Gastrocnemius medialis (tissue), 4 donors: ENCODE results near the gene CDH2. TPM values are rescaled to one million over a fixed set of nuclear protein-coding genes. Genes with fewer than 3 reads are reported as not detected.

Experiments used
- ATAC-seq, 2 donors: fragments of 150-250 bp; one replicate each; pipeline ENCODE4 v1.9.1; 2016
- DNase-seq, 2 donors: peaks; one replicate each; pipeline ENCODE4 v3.0.0-alpha.2; 2019
- H3K27ac ChIP-seq, 4 donors: fragments of 200-600 bp; sonication (generic); 1 replicate in 1 of 4; 2 replicates in 3 of 4; pipeline ENCODE4 v1.5.1; 2016 to 2018; ENCODE audit warnings: mild to moderate bottlenecking in 2 of 4, moderate library complexity in 1 of 4
- H3K27me3 ChIP-seq, 3 donors: fragments of 200-600 bp; sonication (generic) in 2 of 3; 1 replicate in 1 of 3; 2 replicates in 2 of 3; pipeline versions ENCODE4 v1.5.1 to v1.6.0; 2016 to 2019; ENCODE audit warnings: mild to moderate bottlenecking in 1 of 3, moderate library complexity in 1 of 3
- H3K36me3 ChIP-seq, 2 donors: fragments of 200-600 bp; sonication (generic) in 1 of 2; one replicate each; pipeline ENCODE4 v1.5.1; 2017 to 2018
- H3K4me1 ChIP-seq, 2 donors: fragments of 200-600 bp; sonication (generic) in 1 of 2; one replicate each; pipeline ENCODE4 v1.5.1; 2016 to 2017; ENCODE audit warnings: mild to moderate bottlenecking in 2 of 2
- H3K4me3 ChIP-seq, 4 donors: fragments of 200-600 bp; sonication (generic) in 3 of 4; 1 replicate in 1 of 4; 2 replicates in 3 of 4; pipeline ENCODE4 v1.5.1; 2016 to 2019; ENCODE audit warnings: mild to moderate bottlenecking in 2 of 4
- H3K9me3 ChIP-seq, 3 donors: fragments of 200-600 bp; sonication (generic) in 2 of 3; 1 replicate in 1 of 3; 2 replicates in 2 of 3; pipeline ENCODE4 v1.5.1; 2016 to 2019
- CTCF ChIP-seq, 5 experiments: fragments of 450-650 bp in 3 of 5; fragments of 200-600 bp in 2 of 5; sonication (generic) in 2 of 5; IDR thresholded peaks in 4 of 5; conservative IDR thresholded peaks in 1 of 5; 1 replicate in 4 of 5; 2 replicates in 1 of 5; pipeline ENCODE4 v1.5.1; 2016 to 2019; ENCODE audit warnings: antibody characterized with exemption in 5 of 5, mild to moderate bottlenecking in 3 of 5, moderate library complexity in 3 of 5
- POLR2A ChIP-seq, 2 donors: fragments of 450-650 bp; IDR thresholded peaks; one replicate each; pipeline ENCODE4 v1.6.1; 2017; ENCODE audit warnings: antibody characterized with exemption in 2 of 2, mild to moderate bottlenecking in 2 of 2, moderate library complexity in 2 of 2
- in situ Hi-C, 4 donors: fragments of 200-750 bp; cut with MboI; loops; one replicate each; pipeline versions ENCODE4 v1.15.0 to v1.8.0; 2017; ENCODE audit warnings: low sequenced_read_pairs in 4 of 4
- intact Hi-C: fragments of 100-400 bp; cut with DNase I; formaldehyde crosslinking; loops from one replicate; pipeline ENCODE4 v1.15.1; 2023; ENCODE audit warnings: low total_unique reads
- total RNA-seq, 4 donors: library from RNA; depleted of rRNA; stranded (reverse); fragments of >200 nt; gene quantifications; one replicate each; pipeline versions ENCODE4 v1.1.0 to v1.2.3, GENCODE V29; 2016

Gene CDH2
- total RNA-seq, 4 donors from 2014 or later = 0.38 to 0.62 (median 0.51) TPM; not detected in 1

- intact Hi-C loops (no loop called here), in situ Hi-C loops (no loop called here)
- Histone ChIP-seq H3K9me3 (no peaks in the 10 kb centered on the region), H3K36me3 (no peaks in the 10 kb centered on the region), H3K4me3 (no peak overlapping the region), H3K27me3 (no peaks in the 10 kb centered on the region), H3K27ac (no peak overlapping the region), H3K4me1 (no peaks in the 10 kb centered on the region)
- no peak for DNase-seq
- TF ChIP-seq CTCF (IDR thresholded peaks at IDR 0.05 in 4 of 5, conservative IDR thresholded peaks at IDR 0.05 in 1 of 5) = no peak
- TF ChIP-seq POLR2A (IDR thresholded peaks at IDR 0.05) = no peak
- ATAC-seq = no peak
These were observed 193.2 kb downstream of the CDH2 start for GRCh38 chr18:27983780-27984179.

- no peaks in the 10 kb centered on the region for H3K27me3 ChIP-seq
- intact Hi-C loops (no loop called here), in situ Hi-C loops (no loop called here)
- no peak overlapping the region for H3K4me3 ChIP-seq
- ATAC-seq = no peak
- no peak for DNase-seq
- H3K9me3 ChIP-seq = no peaks in the 10 kb centered on the region
- no peaks in the 10 kb centered on the region for H3K36me3 ChIP-seq
- TF ChIP-seq CTCF (IDR thresholded peaks at IDR 0.05 in 4 of 5, conservative IDR thresholded peaks at IDR 0.05 in 1 of 5) (no peak), POLR2A (IDR thresholded peaks at IDR 0.05) (no peak)
- H3K27ac ChIP-seq = no peak overlapping the region
- H3K4me1 ChIP-seq = no peaks in the 10 kb centered on the region
These were observed 200.0 kb downstream of the CDH2 start for GRCh38 chr18:27976806-27977408.

- intact Hi-C loops (no loop called here), in situ Hi-C loops (no loop called here)
- Histone ChIP-seq H3K4me1 (no peaks in the 10 kb centered on the region), H3K4me3 (no peak overlapping the region), H3K9me3 (no peaks in the 10 kb centered on the region), H3K27me3 (no peaks in the 10 kb centered on the region), H3K27ac (no peak overlapping the region), H3K36me3 (no peaks in the 10 kb centered on the region)
- no peak for DNase-seq
- no peak for ATAC-seq
- TF ChIP-seq CTCF (IDR thresholded peaks at IDR 0.05 in 4 of 5, conservative IDR thresholded peaks at IDR 0.05 in 1 of 5) (no peak), POLR2A (IDR thresholded peaks at IDR 0.05) (no peak)
These were observed 206.6 kb downstream of the CDH2 start for GRCh38 chr18:27970321-27970720.

- TF ChIP-seq POLR2A (IDR thresholded peaks at IDR 0.05) (no peak), CTCF (IDR thresholded peaks at IDR 0.05 in 4 of 5, conservative IDR thresholded peaks at IDR 0.05 in 1 of 5) (no peak)
- Histone ChIP-seq H3K27me3 (no peaks in the 10 kb centered on the region), H3K27ac (no peak overlapping the region), H3K4me1 (no peaks in the 10 kb centered on the region), H3K36me3 (no peaks in the 10 kb centered on the region), H3K4me3 (no peak overlapping the region), H3K9me3 (no peaks in the 10 kb centered on the region)
- ATAC-seq (no peak), DNase-seq (no peak)
- intact Hi-C loops (no loop called here), in situ Hi-C loops (no loop called here)
These were observed 207.7 kb downstream of the CDH2 start for GRCh38 chr18:27969206-27969605.
